Heart right ventricle (tissue), 16 donors: ENCODE measurements around the gene PRSS16. TPM values are rescaled to one million over a fixed set of nuclear protein-coding genes. Genes with fewer than 3 reads are reported as not detected.

ENCODE experiments used
- ATAC-seq, 8 donors: fragments of 200-7000 bp; cut with Tn5 transposase; one replicate each; pipeline ENCODE4 v1.9.1; 2020; ENCODE audit warnings: mild to moderate bottlenecking in 8 of 8, moderate library complexity in 8 of 8, moderate number of reproducible peaks in 1 of 8
- DNase-seq, 2 donors: peaks; one replicate each; pipeline ENCODE4 v3.0.0-alpha.2; 2020
- H3K27ac ChIP-seq, 10 donors: fragments of 200-600 bp; sonication (generic) in 2 of 10; one replicate each; pipeline versions ENCODE4 v1.5.0 to v1.8.0; 2020 to 2022; ENCODE audit warnings: mild to moderate bottlenecking in 3 of 10
- H3K27me3 ChIP-seq, 7 donors: fragments of 200-600 bp; one replicate each; pipeline ENCODE4 v1.8.0; 2021 to 2022; ENCODE audit warnings: mild to moderate bottlenecking in 2 of 7
- H3K36me3 ChIP-seq, 9 donors: fragments of 200-600 bp; sonication (generic) in 1 of 9; one replicate each; pipeline versions ENCODE4 v1.5.0 to v1.8.0; 2020 to 2022; ENCODE audit warnings: mild to moderate bottlenecking in 2 of 9
- H3K4me1 ChIP-seq, 9 donors: fragments of 200-600 bp; sonication (generic) in 1 of 9; one replicate each; pipeline versions ENCODE4 v1.5.0 to v1.8.0; 2020 to 2022; ENCODE audit warnings: mild to moderate bottlenecking in 4 of 9
- H3K4me3 ChIP-seq, 10 donors: fragments of 200-600 bp; sonication (generic) in 2 of 10; one replicate each; pipeline versions ENCODE4 v1.5.0 to v1.8.0; 2020 to 2022; ENCODE audit warnings: mild to moderate bottlenecking in 7 of 10, moderate library complexity in 2 of 10
- H3K9me3 ChIP-seq, 11 donors: fragments of 200-600 bp in 10 of 11; sonication (generic) in 2 of 11; one replicate each; pipeline versions ENCODE4 v1.5.0 to v1.8.0; 2013 to 2022; ENCODE audit warnings: mild to moderate bottlenecking in 2 of 11, control low read depth in 1 of 11, moderate library complexity in 1 of 11
- WGBS, 2 donors: extraction: QIAGEN DNeasy Blood & Tissue Kit; methylation state at CpG; one replicate each; pipeline ENCODE4 v1.1.7; 2013; ENCODE audit warnings: inconsistent platforms in 1 of 2; 5-methylcytosine and 5-hydroxymethylcytosine counted together
- intact Hi-C, 10 donors: fragments of 100-400 bp; cut with DNase I; formaldehyde crosslinking; loops; one replicate each; pipeline versions ENCODE4 v1.11.1 to v1.14.2; 2022
- polyA plus RNA-seq, 2 donors: library from polyadenylated mRNA; stranded (reverse); fragments of 200-250 nt; gene quantifications; one replicate each; pipeline ENCODE4 v1.2.3, GENCODE V29; 2013
- total RNA-seq, 10 donors: library from RNA; stranded (reverse); fragmentation: NEBNext Ultra II Directional in 3 of 10; extraction: Animal tissue kit (Norgen Biotek cat#: 25700) in 3 of 10; gene quantifications; one replicate each; pipeline versions ENCODE4 v1.2.1 to v1.2.4, GENCODE V29; 2021 to 2023
- TF ChIP-seq, protein P1 (sequence below), 9 donors: fragments of 200-600 bp; sonication (generic) in 2 of 9; IDR thresholded peaks; one replicate each; pipeline versions ENCODE4 v1.5.0 to v1.8.0; 2021 to 2022; ENCODE audit warnings: antibody characterized with exemption in 9 of 9, mild to moderate bottlenecking in 5 of 9, moderate library complexity in 1 of 9
- donor health status: Arrhythmogenic right ventricular cardiomyopathy.
- donor health status: ischemic (EF 13 %, LVEDD 7.1; RV severe dilation, severe dysfunction).
- donor health status: healthy with polysubstance abuse.
- donor health status: DM: no; HTN: yes; CAD: no.
- donor health status: DM: no; HTN: no; CAD: no.
- donor health status: ischemic (EF 25% LVEDD 6.9; RV normal size, moderate dysfunction).
- donor health status: ischemic (EF 25% LVEDD 5.7; RV mildly dilated, moderate dysfunction).
- donor health status: healthy.
- donor health status: DM: yes; HTN: yes; CAD: no.
- donor health status: Ischemic cardiomyopathy.
- donor health status: ischemic (EF 35%, LVEDD 5.7; RV mildly dilated, moderate dysfunction).
- donor health status: nonischemic (EF 11% LVEDD 7.7; RV severe dilation, severe dysfunction).
- donor health status: DM: yes; HTN: yes; CAD: no.
- donor health status: PGD.
- donor health status: ischemic (EF 29% LVEDD 5.4; RV normal size, mild dysfunction).
- donor health status: nonischemic (EF 23%, LVEDD 6.1; RV moderate dilation, normal function).

The PRSS16 gene
- total and polyA plus RNA-seq, 12 donors: 0.23 to 0.57 TPM; not detected in 10

DNA sequence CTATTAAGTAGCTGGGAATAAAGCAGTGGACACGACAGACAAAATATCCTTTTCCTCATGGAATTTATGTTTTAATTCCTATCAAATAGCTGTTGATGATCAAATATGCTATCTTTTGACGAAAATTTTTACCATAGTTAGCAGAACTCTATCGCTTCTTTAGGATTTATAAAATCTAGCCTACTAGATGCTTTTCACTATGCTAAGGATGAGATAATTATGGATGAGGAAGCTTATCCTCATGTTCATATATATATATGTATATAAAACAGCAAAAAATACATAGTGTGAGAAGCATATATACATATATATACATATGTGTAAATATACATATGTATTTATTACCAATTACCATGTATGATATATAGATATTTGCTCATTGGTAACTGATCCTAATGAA lies 12.9 kb upstream of the PRSS16 start:
- Histone ChIP-seq H3K27ac (no peak overlapping the region), H3K4me1 (peaks cover 0 to 9% (median 0%) of the 10 kb centered on the region in 9 donors), H3K9me3 (peaks cover 0 to 2% (median 0%) of the 10 kb centered on the region in 11 donors), H3K27me3 (peaks cover 11 to 97% (median 95%) of the 10 kb centered on the region in 7 donors), H3K4me3 (no peak overlapping the region), H3K36me3 (no peaks in the 10 kb centered on the region)
- no peak for ATAC-seq
- TF ChIP-seq, protein P1, sequence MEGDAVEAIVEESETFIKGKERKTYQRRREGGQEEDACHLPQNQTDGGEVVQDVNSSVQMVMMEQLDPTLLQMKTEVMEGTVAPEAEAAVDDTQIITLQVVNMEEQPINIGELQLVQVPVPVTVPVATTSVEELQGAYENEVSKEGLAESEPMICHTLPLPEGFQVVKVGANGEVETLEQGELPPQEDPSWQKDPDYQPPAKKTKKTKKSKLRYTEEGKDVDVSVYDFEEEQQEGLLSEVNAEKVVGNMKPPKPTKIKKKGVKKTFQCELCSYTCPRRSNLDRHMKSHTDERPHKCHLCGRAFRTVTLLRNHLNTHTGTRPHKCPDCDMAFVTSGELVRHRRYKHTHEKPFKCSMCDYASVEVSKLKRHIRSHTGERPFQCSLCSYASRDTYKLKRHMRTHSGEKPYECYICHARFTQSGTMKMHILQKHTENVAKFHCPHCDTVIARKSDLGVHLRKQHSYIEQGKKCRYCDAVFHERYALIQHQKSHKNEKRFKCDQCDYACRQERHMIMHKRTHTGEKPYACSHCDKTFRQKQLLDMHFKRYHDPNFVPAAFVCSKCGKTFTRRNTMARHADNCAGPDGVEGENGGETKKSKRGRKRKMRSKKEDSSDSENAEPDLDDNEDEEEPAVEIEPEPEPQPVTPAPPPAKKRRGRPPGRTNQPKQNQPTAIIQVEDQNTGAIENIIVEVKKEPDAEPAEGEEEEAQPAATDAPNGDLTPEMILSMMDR (IDR thresholded peaks at IDR 0.05): no peak
- intact Hi-C loops: no loop called here
- no peak for DNase-seq
- WGBS, 2 donors: 60 to 63% methylated on average over 3 of the region's 3 CpGs

DNA sequence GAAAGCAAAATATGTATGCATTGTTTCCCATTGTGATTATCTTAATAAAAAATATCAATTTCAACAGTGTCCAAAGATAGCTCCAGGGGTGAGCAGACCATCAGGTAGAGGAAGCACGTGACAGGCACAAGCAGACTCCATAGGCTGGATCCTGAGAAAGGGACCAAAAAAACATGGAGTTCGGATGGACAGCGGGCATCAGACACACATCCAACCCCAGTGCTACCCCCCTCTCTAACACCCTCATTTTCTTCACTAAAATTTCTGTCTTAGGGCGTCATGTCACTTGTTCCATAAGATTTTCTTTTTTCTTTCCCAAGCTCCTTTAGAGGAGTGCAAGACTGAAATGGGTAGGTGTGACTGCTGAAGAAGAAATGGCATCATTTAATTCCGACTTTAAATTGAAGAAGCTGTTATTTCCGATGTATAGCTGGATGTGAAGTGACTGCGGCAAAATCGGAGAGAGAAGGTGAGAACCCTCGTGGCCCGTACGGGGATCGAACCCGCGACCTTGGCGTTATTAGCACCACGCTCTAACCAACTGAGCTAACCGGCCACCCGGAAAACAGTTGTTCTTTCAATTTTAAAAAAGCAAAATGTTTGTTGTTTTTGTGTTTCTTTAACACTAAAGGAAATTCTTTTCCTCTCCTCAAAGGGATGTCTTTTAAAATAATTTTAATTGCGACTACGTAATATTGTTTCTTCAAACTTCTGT lies 10.3 kb upstream of the PRSS16 start:
- DNase-seq: no peak
- no peak overlapping the region for H3K27ac ChIP-seq
- TF ChIP-seq, protein P1 (IDR thresholded peaks at IDR 0.05): no peak
- intact Hi-C loops: no loop called here
- H3K4me3 ChIP-seq: no peak overlapping the region
- H3K9me3 ChIP-seq: peaks cover 0 to 4% (median 0%) of the 10 kb centered on the region in 11 donors
- H3K4me1 ChIP-seq: peaks cover 0 to 9% (median 0%) of the 10 kb centered on the region in 9 donors
- ATAC-seq: no peak
- whole genome bisulfite sequencing, 2 donors: 13 to 17% methylated on average over 20 of the region's 20 CpGs
- H3K27me3 ChIP-seq: peaks cover 11 to 97% (median 94%) of the 10 kb centered on the region in 7 donors
- H3K36me3 ChIP-seq: no peaks in the 10 kb centered on the region

DNA sequence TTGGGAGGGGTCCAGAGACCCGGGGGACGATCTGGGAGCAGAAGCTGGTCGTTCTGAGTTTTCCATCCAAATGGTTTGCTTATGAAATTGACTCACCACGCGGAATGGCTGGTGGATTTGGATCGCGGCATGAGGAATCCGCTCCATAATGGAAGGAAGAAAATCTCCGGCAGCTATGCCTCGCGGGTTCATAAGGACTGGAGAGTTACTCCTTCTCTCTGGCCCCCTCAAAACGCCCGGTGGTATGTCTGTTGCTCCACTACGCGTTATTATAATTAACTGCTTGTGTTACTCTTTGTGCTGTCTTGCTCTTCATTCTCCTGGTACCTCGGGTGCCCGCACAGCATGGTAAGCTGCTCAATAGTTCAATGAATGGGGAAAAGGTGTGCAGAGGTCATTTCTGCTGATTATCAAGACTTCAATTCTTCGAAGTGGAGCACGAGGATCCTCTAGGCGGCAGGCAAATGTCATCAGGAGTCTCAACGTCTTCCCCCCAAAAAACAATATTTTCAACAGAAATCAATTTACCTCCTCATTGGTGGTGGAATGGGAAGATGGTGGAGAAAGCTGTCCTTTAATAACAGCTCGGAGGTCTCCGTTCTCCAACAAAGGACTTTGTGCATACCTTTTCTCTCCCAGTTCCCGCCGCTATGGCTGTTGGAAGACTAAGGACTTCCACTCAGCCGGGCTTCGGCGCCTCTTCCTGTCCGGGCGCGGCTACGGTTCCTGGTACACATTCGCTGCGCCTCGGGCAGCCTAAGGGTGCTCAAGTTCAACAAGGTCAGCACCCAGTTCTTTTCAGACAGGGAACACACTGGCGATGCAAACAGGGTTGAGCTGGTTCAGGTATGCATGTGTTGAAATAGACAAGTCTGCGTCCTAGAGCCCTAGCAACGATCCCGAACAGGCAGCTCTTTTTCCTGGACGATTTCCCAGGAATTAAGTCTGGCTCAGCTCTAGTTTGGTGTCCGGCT lies 9.2 kb upstream of the PRSS16 start:
- peaks cover 11 to 100% (median 98%) of the 10 kb centered on the region in 7 donors for H3K27me3 ChIP-seq
- H3K4me3 ChIP-seq: no peak overlapping the region
- H3K36me3 ChIP-seq: no peaks in the 10 kb centered on the region
- intact Hi-C loops: no loop called here
- H3K4me1 ChIP-seq: peaks cover 0 to 9% (median 0%) of the 10 kb centered on the region in 9 donors
- ATAC-seq (no peak), DNase-seq (no peak)
- 3 to 4% methylated on average over 41 of the region's 41 CpGs for WGBS, 2 donors
- H3K9me3 ChIP-seq: peaks cover 0 to 4% (median 0%) of the 10 kb centered on the region in 11 donors
- TF ChIP-seq, protein P1 (IDR thresholded peaks at IDR 0.05): no peak
- no peak overlapping the region for H3K27ac ChIP-seq

DNA sequence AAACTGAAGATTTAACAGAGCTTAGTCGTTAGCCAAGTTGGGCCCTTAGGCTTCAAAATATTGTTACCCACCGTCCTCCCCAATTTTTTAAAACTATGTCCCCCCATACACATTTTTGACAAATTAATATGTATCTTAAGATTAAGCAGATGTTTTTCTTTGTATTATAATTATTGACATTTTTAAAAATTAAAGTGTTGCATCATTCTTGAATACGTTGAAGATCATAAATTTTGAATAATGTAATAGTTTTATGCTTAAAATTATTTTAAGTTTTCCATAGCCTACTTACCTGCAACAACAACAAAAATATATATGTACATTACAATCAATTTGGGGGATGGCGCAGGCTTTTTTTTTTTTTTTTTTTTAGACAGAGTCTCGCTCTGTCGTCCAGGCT lies 8.2 kb upstream of the PRSS16 start:
- 76 to 79% methylated on average over 6 of the region's 6 CpGs for WGBS, 2 donors
- Histone ChIP-seq H3K4me3 (no peak overlapping the region), H3K9me3 (peaks cover 0 to 4% (median 0%) of the 10 kb centered on the region in 11 donors), H3K4me1 (peaks cover 0 to 9% (median 0%) of the 10 kb centered on the region in 9 donors), H3K36me3 (no peaks in the 10 kb centered on the region), H3K27ac (no peak overlapping the region), H3K27me3 (peaks cover 11 to 100% (median 93%) of the 10 kb centered on the region in 7 donors)
- ATAC-seq (no peak), DNase-seq (no peak)
- intact Hi-C loops: no loop called here
- TF ChIP-seq, protein P1 (IDR thresholded peaks at IDR 0.05): no peak
